ENCODE data around the gene STARD3NL. TPM values are rescaled to one million over a fixed set of nuclear protein-coding genes. Genes with fewer than 3 reads are reported as not detected.

Gene STARD3NL
- total and polyA plus RNA-seq, 2 of the 13 experiments (the other 11 are each of a cell fraction or from before 2014, with no cell fraction given) = 37.3 to 42.3 TPM

DNA sequence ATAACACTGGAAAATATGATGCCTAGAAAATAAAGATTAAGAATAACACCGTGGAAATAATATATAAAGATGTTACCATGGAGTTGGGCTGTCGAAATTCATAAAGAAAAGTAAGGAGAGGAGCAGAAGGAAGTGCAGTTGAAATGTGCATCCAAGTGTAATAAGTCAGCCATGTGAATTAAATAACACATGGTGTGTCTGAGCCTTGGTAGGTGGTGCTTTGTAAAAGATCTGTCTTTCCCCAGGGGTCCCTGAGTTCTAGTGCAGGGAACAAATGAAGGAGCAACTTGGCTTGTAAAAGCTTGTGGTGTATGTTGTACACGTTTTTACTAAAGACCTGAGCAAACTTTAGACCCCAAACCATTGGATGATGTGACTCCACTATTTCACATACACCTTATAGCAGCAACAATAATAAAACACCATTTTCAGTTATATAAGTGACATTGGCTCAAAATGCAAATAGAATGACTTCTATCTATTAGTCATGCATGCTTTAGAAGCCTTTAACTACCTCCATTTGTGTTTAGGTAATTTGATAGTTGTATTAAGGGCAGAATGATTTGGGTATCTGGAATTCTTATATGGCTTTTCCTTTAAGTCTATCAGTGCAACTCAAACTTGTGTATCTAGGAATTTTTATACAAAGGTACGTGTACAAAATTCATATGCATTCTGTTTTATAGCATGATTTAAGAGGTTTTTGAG, 11.3 kb downstream of the STARD3NL start:
- intact Hi-C loops (cut with micrococcal nuclease; ENCODE audit: unreplicated experiment) (no loop called here), in situ Hi-C loops (cut with HindIII; ENCODE audit: extremely low pct_ligation_motif_present, low pct_unique_long_range_greater_than_20kb) (no loop called here)
- 83% methylated on average over 4 of the region's 4 CpGs for WGBS (ENCODE audit: low lambda C conversion rate)
- H2AFZ ChIP-seq (ENCODE audit: low read length) = no peak overlapping the region
- H3K9me3 ChIP-seq (ENCODE audit: low read length) = peaks cover 12% of the 10 kb centered on the region; the same call in 1 of the 2 replicates
- no peak overlapping the region for H3K4me2 ChIP-seq (ENCODE audit: low read depth, low read length)
- DNase-seq (ENCODE audit: low spot score) = no peak
- no peak overlapping the region for H3K9ac ChIP-seq (ENCODE audit: insufficient read depth, low read depth, low read length)
- no TSS peak for BruUV-seq (replicated peaks)
- no peak for ATAC-seq
- POLR2A ChIA-PET = no interaction called here
- H3K4me1 ChIP-seq (ENCODE audit: insufficient read depth, low read length) = no peaks in the 10 kb centered on the region
- 0 out of 2 replicates have a peak, but pooled peaks cover 2% of the 10 kb centered on the region for H4K20me1 ChIP-seq (ENCODE audit: insufficient read depth, low read length)
- no peak for FAIRE-seq
- no peak overlapping the region for H3K27ac ChIP-seq (ENCODE audit: extremely low read length, insufficient read depth, low read length)
- peaks cover 7% of the 10 kb centered on the region for H3K79me2 ChIP-seq (ENCODE audit: insufficient read depth, low read length)
- TF ChIP-seq MIER3 (CRISPR knock-in tag; IDR thresholded peaks at IDR 0.05; ENCODE audit: borderline replicate concordance) (no peak), XBP1 (CRISPR knock-in tag; IDR thresholded peaks at IDR 0.05) (no peak), FOXP1 (IDR thresholded peaks at IDR 0.05) (no peak), FOXP1 (CRISPR knock-in tag; IDR thresholded peaks at IDR 0.05) (no peak), ZNF768 (CRISPR knock-in tag; IDR thresholded peaks at IDR 0.05) (no peak), TBX3 (IDR thresholded peaks at IDR 0.05; ENCODE audit: borderline replicate concordance) (no peak), ZNF737 (CRISPR knock-in tag; IDR thresholded peaks at IDR 0.05; ENCODE audit: borderline replicate concordance) (no peak), TCF7 (IDR thresholded peaks at IDR 0.05; ENCODE audit: low read depth) (no peak), KDM3A (CRISPR knock-in tag; IDR thresholded peaks at IDR 0.05; ENCODE audit: low read depth) (no peak), RCOR2 (CRISPR knock-in tag; IDR thresholded peaks at IDR 0.05) (no peak), MZF1 (CRISPR knock-in tag; IDR thresholded peaks at IDR 0.05; ENCODE audit: borderline replicate concordance) (no peak), ZFP36L1 (CRISPR knock-in tag; IDR thresholded peaks at IDR 0.05) (no peak)
- TF ChIP-seq, protein P1, sequence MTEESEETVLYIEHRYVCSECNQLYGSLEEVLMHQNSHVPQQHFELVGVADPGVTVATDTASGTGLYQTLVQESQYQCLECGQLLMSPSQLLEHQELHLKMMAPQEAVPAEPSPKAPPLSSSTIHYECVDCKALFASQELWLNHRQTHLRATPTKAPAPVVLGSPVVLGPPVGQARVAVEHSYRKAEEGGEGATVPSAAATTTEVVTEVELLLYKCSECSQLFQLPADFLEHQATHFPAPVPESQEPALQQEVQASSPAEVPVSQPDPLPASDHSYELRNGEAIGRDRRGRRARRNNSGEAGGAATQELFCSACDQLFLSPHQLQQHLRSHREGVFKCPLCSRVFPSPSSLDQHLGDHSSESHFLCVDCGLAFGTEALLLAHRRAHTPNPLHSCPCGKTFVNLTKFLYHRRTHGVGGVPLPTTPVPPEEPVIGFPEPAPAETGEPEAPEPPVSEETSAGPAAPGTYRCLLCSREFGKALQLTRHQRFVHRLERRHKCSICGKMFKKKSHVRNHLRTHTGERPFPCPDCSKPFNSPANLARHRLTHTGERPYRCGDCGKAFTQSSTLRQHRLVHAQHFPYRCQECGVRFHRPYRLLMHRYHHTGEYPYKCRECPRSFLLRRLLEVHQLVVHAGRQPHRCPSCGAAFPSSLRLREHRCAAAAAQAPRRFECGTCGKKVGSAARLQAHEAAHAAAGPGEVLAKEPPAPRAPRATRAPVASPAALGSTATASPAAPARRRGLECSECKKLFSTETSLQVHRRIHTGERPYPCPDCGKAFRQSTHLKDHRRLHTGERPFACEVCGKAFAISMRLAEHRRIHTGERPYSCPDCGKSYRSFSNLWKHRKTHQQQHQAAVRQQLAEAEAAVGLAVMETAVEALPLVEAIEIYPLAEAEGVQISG (CRISPR knock-in tag; IDR thresholded peaks at IDR 0.05) = no peak
- H3K27me3 ChIP-seq (ENCODE audit: control insufficient read depth in 1 of 2, insufficient read depth in 2 of 2, low read length in 2 of 2) = no peaks in the 10 kb centered on the region
- no peaks in the 10 kb centered on the region for H3K36me3 ChIP-seq (replicated peaks in 1 of 2; ENCODE audit: control insufficient read depth in 1 of 2, insufficient read depth in 2 of 2, low read length in 2 of 2)
- no peak overlapping the region for H3K4me3 ChIP-seq (replicated peaks in 1 of 3; ENCODE audit: insufficient read depth in 1 of 3, low read depth in 2 of 3, low read length in 3 of 3)
- CTCF ChIA-PET (ENCODE audit: low intra/inter-chr PET ratio, low total read pairs) = no interaction called here
